ENCODE data around the gene NFIX. TPM values are rescaled to one million over a fixed set of nuclear protein-coding genes. Genes with fewer than 3 reads are reported as not detected.

NFIX gene
- total and polyA plus RNA-seq, 12 donors, result 16.8 to 162 (median 138) TPM

GRCh38 chr19:13008926-13009787 is 13.9 kb downstream of the NFIX start:
- no peak for DNase-seq
- peak overlapping the region in 6 of 10 donors; percentile 2 to 96 (median 38) for H3K27ac ChIP-seq
- WGBS, 2 donors, result 88% methylated on average over 28 of the region's 28 CpGs
- H3K27me3 ChIP-seq, result peaks cover 0 to 50% (median 0%) of the 10 kb centered on the region in 7 donors
- H3K4me3 ChIP-seq, result peak overlapping the region in 1 of 10 donors; percentile 8
- H3K36me3 ChIP-seq, result peaks cover 0 to 8% (median 0%) of the 10 kb centered on the region in 9 donors
- peaks cover 31 to 100% (median 75%) of the 10 kb centered on the region in 9 donors for H3K4me1 ChIP-seq
- ATAC-seq, result no peak
- intact Hi-C loops (cut with DNase I), result no loop called here
- H3K9me3 ChIP-seq, result no peaks in the 10 kb centered on the region
- TF ChIP-seq, protein P1, sequence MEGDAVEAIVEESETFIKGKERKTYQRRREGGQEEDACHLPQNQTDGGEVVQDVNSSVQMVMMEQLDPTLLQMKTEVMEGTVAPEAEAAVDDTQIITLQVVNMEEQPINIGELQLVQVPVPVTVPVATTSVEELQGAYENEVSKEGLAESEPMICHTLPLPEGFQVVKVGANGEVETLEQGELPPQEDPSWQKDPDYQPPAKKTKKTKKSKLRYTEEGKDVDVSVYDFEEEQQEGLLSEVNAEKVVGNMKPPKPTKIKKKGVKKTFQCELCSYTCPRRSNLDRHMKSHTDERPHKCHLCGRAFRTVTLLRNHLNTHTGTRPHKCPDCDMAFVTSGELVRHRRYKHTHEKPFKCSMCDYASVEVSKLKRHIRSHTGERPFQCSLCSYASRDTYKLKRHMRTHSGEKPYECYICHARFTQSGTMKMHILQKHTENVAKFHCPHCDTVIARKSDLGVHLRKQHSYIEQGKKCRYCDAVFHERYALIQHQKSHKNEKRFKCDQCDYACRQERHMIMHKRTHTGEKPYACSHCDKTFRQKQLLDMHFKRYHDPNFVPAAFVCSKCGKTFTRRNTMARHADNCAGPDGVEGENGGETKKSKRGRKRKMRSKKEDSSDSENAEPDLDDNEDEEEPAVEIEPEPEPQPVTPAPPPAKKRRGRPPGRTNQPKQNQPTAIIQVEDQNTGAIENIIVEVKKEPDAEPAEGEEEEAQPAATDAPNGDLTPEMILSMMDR (IDR thresholded peaks at IDR 0.05), result no peak

GRCh38 chr19:13010038-13010991 is 15.0 kb downstream of the NFIX start:
- intact Hi-C loops (cut with DNase I), result no loop called here

GRCh38 chr19:13010992-13011652 is 15.8 kb downstream of the NFIX start:
- Histone ChIP-seq H3K9me3 (no peaks in the 10 kb centered on the region), H3K27ac (peak overlapping the region in 3 of 10 donors; percentile 37 to 96 (median 80)), H3K36me3 (peaks cover 0 to 8% (median 0%) of the 10 kb centered on the region in 9 donors), H3K4me3 (no peak overlapping the region), H3K4me1 (peaks cover 41 to 100% (median 83%) of the 10 kb centered on the region in 9 donors), H3K27me3 (peaks cover 0 to 64% (median 0%) of the 10 kb centered on the region in 7 donors)
- WGBS, 2 donors, result 50 to 66% methylated on average over 38 to 39 of the region's 39 CpGs
- no peak for DNase-seq
- no peak for ATAC-seq
- intact Hi-C loops (cut with DNase I), result no loop called here
- TF ChIP-seq, protein P1 (IDR thresholded peaks at IDR 0.05), result no peak

More at GRCh38 chr19:13010038-13010991, 15.0 kb downstream of the NFIX start:
- peaks cover 38 to 100% (median 83%) of the 10 kb centered on the region in 9 donors for H3K4me1 ChIP-seq
- peak overlapping the region in 3 of 10 donors; percentile 7 to 14 (median 8) for H3K4me3 ChIP-seq
- no peaks in the 10 kb centered on the region for H3K9me3 ChIP-seq
- peak in 1 of 2 donors; percentile 64 for DNase-seq
- 55 to 64% methylated on average over 62 of the region's 62 CpGs for WGBS, 2 donors
- peaks cover 0 to 8% (median 0%) of the 10 kb centered on the region in 9 donors for H3K36me3 ChIP-seq
- TF ChIP-seq, protein P1 (IDR thresholded peaks at IDR 0.05), result no peak
- peak overlapping the region in 7 of 10 donors; percentile 2 to 96 (median 37) for H3K27ac ChIP-seq
- ATAC-seq, result peak in 7 of 8 donors; percentile 3 to 58 (median 34)
- H3K27me3 ChIP-seq, result peaks cover 0 to 62% (median 0%) of the 10 kb centered on the region in 7 donors

Measured in heart right ventricle (tissue), 16 donors.